Measurements from ENCODE around the gene ALOX15B. TPM values are rescaled to one million over a fixed set of nuclear protein-coding genes. Genes with fewer than 3 reads are reported as not detected.

Gene ALOX15B
- total RNA-seq, 2 experiments from 2014 or later: not detected

GRCh38 chr17:8087075-8087951 lies 48.5 kb downstream of the ALOX15B start, which contains the start of gene ALOX12B:
TSS of gene ALOX12B (minus strand) at chr17:8087716. CDS start at chr17:8087442, 274 bp downstream.
- POLR2A ChIA-PET: interaction anchor here (0.6 kb wide), 1 partner anchor 419 kb away, joined by 3 read pairs; no protein-coding TSS in a partner anchor
- CTCF ChIA-PET: interaction anchor here (0.7 to 5.8 kb wide), 5 partner anchors 8 to 27 kb away, joined by 3 to 23 read pairs (median 6); no protein-coding TSS in a partner anchor

- ChIA-PET POLR2A (no interaction called here), CTCF (interaction anchor here (0.7 to 5.8 kb wide), 4 partner anchors 9 to 27 kb away, joined by 3 to 23 read pairs (median 6); no protein-coding TSS in a partner anchor)
These were observed 49.0 kb downstream of the ALOX15B start for GRCh38 chr17:8087952-8088230.

- POLR2A ChIA-PET: no interaction called here
- CTCF ChIA-PET: interaction anchor here (1.7 to 6.3 kb wide), 4 partner anchors 9 to 20 kb away, joined by 4 to 52 read pairs (median 16); no protein-coding TSS in a partner anchor
These were observed 50.9 kb downstream of the ALOX15B start for GRCh38 chr17:8089728-8090127.

GRCh38 chr17:8091033-8091687 lies 52.3 kb downstream of the ALOX15B start:
- CTCF ChIA-PET: interaction anchor here (1.7 to 6.3 kb wide), 5 partner anchors 10 to 26 kb away, joined by 4 to 52 read pairs (median 23); partner anchors contain the start of gene ALOXE3

GRCh38 chr17:8095361-8095760 lies 56.5 kb downstream of the ALOX15B start:
- CTCF ChIA-PET: interaction anchor here (1.2 to 6.3 kb wide), 4 partner anchors 7 to 94 kb away, joined by 3 to 52 read pairs (median 5); no protein-coding TSS in a partner anchor
- POLR2A ChIA-PET: no interaction called here

More at GRCh38 chr17:8091033-8091687, 52.3 kb downstream of the ALOX15B start:
- POLR2A ChIA-PET: interaction anchor here (0.6 kb wide), 1 partner anchor 523 kb away, joined by 3 read pairs; no protein-coding TSS in a partner anchor

- CTCF ChIA-PET: interaction anchor here (1.2 kb wide), 1 partner anchor 14 kb away, joined by 3 read pairs; no protein-coding TSS in a partner anchor
These were observed 57.7 kb downstream of the ALOX15B start for GRCh38 chr17:8096541-8096940.

More at GRCh38 chr17:8096541-8096940, 57.7 kb downstream of the ALOX15B start:
- POLR2A ChIA-PET: no interaction called here

Other genes with a start within 250 kb of the ALOX15B start
- gene KDM6B, start 204.8 kb upstream of the ALOX15B start, total RNA-seq: 10 to 100 TPM; 65.4 to 77.7 TPM
- gene TMEM88, start 184.0 kb upstream of the ALOX15B start, total RNA-seq: 1 to 10 TPM; 4.6 to 5.9 TPM
- gene NAA38, start 181.5 kb upstream of the ALOX15B start, total RNA-seq: 10 to 100 TPM; 62.9 to 65.3 TPM
- 10 to 100 TPM; 15.9 to 16.6 TPM for gene CYB5D1, start 181.1 kb upstream of the ALOX15B start, total RNA-seq
- gene CHD3, start 150.3 kb upstream of the ALOX15B start, total RNA-seq: 100 to 1,000 TPM; 112 to 113 TPM
- 1 to 10 TPM; 4.4 to 4.5 TPM for gene RNF227, start 122.8 kb upstream of the ALOX15B start, total RNA-seq
- 1 to 10 TPM; 5.9 to 6.7 TPM for gene KCNAB3, start 109.2 kb upstream of the ALOX15B start, total RNA-seq
- 100 to 1,000 TPM; 144 to 156 TPM for gene TRAPPC1, start 107.1 kb upstream of the ALOX15B start, total RNA-seq
- gene CNTROB, start 106.9 kb upstream of the ALOX15B start, total RNA-seq: 10 to 100 TPM; 40.1 to 44.4 TPM
- gene GUCY2D, start 36.4 kb upstream of the ALOX15B start, total RNA-seq: not detected
- gene ALOX12B, start 48.7 kb downstream of the ALOX15B start, total RNA-seq: 1 to 10 TPM; 1.7 TPM
- gene ALOXE3, start 79.5 kb downstream of the ALOX15B start, total RNA-seq: under 1 TPM in 1 of 2 experiments, not detected in 1; 0.19 TPM
- 1 to 10 TPM; 2.9 to 3.1 TPM for gene HES7, start 85.0 kb downstream of the ALOX15B start, total RNA-seq
- 10 to 100 TPM; 43.1 to 45.4 TPM for gene PER1, start 113.3 kb downstream of the ALOX15B start, total RNA-seq
- gene VAMP2, start 123.9 kb downstream of the ALOX15B start, total RNA-seq: 10 to 100 TPM; 26.3 to 26.6 TPM
- gene TMEM107, start 137.3 kb downstream of the ALOX15B start, total RNA-seq: 10 to 100 TPM; 20.2 to 21.0 TPM
- gene BORCS6, start 151.1 kb downstream of the ALOX15B start, total RNA-seq: 1 to 10 TPM; 6.6 to 7.0 TPM
- gene AURKB, start 171.5 kb downstream of the ALOX15B start, total RNA-seq: 100 to 1,000 TPM; 112 to 117 TPM
- 10 to 100 TPM; 58.7 to 60.7 TPM for gene CTC1, start 209.0 kb downstream of the ALOX15B start, total RNA-seq
- 100 to 1,000 TPM; 191 to 203 TPM for gene PFAS, start 210.2 kb downstream of the ALOX15B start, total RNA-seq
- gene RANGRF, start 249.6 kb downstream of the ALOX15B start, total RNA-seq: 10 to 100 TPM; 65.8 to 66.1 TPM

Measured in activated CD8-positive, alpha-beta memory T cell treated with anti-CD3 and anti-CD28 coated beads for 36 hours (primary cell).